ENCODE measurements around the gene KIAA1586. TPM values are rescaled to one million over a fixed set of nuclear protein-coding genes. Genes with fewer than 3 reads are reported as not detected.
"Not testable (repeated sequence)": the region's sequence is repeated elsewhere in the genome, so short reads cannot be mapped to it uniquely, and the experiment has no call there.

Gene KIAA1586, protein sequence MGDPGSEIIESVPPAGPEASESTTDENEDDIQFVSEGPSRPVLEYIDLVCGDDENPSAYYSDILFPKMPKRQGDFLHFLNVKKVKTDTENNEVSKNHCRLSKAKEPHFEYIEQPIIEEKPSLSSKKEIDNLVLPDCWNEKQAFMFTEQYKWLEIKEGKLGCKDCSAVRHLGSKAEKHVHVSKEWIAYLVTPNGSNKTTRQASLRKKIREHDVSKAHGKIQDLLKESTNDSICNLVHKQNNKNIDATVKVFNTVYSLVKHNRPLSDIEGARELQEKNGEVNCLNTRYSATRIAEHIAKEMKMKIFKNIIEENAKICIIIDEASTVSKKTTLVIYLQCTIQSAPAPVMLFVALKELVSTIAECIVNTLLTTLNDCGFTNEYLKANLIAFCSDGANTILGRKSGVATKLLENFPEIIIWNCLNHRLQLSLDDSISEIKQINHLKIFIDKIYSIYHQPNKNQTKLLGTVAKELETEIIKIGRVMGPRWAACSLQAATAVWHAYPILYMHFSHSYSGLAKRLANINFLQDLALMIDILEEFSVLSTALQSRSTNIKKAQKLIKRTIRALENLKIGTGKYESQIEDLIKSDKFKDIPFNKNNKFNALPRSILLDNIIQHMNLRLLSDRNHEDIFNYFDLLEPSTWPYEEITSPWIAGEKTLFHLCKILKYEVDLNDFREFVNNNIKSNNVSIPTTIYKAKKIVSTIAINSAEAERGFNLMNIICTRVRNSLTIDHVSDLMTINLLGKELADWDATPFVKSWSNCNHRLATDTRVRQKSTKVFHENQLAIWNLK
- total RNA-seq (14.0 and 15.7 TPM in 2 replicates), polyA plus RNA-seq (1.1 and 1.7 TPM in 2 replicates), polyA minus RNA-seq (1.5 and 2.5 TPM in 2 replicates), Bru-seq, nascent RNA (percentile 88 among the genes with signal in this experiment), BruChase-seq, experiment 1, labeled RNA remaining after a 6-hour chase (percentile 73 among the genes with signal in this experiment), BruChase-seq, experiment 2, labeled RNA remaining after a 2-hour chase (percentile 96 among the genes with signal in this experiment)
- polyA plus RNA-seq (2011; cell fraction: cytosol; rRNA removed): 2.8 and 3.6 TPM in 2 replicates
- 2.2 and 3.8 TPM in 2 replicates for polyA plus RNA-seq (2011; cell fraction: nucleus; rRNA removed)
- 7.7 and 11.1 TPM in 2 replicates for polyA plus RNA-seq (2012)
- polyA minus RNA-seq (2011; cell fraction: cytosol; rRNA and poly(A)+ RNA removed): 4.0 TPM
- 3.9 and 4.8 TPM in 2 replicates for polyA minus RNA-seq (2011; cell fraction: nucleus; rRNA and poly(A)+ RNA removed)
- long read RNA-seq, transcript KIAA1586-201 (4 exons, 2,933 nt): major isoform, 37 of 67 reads
- long read RNA-seq, partial matches to known transcripts: 20 of 67 reads
- long read RNA-seq, other reads (novel, unspliced or antisense): 6 of 67 reads

DNA sequence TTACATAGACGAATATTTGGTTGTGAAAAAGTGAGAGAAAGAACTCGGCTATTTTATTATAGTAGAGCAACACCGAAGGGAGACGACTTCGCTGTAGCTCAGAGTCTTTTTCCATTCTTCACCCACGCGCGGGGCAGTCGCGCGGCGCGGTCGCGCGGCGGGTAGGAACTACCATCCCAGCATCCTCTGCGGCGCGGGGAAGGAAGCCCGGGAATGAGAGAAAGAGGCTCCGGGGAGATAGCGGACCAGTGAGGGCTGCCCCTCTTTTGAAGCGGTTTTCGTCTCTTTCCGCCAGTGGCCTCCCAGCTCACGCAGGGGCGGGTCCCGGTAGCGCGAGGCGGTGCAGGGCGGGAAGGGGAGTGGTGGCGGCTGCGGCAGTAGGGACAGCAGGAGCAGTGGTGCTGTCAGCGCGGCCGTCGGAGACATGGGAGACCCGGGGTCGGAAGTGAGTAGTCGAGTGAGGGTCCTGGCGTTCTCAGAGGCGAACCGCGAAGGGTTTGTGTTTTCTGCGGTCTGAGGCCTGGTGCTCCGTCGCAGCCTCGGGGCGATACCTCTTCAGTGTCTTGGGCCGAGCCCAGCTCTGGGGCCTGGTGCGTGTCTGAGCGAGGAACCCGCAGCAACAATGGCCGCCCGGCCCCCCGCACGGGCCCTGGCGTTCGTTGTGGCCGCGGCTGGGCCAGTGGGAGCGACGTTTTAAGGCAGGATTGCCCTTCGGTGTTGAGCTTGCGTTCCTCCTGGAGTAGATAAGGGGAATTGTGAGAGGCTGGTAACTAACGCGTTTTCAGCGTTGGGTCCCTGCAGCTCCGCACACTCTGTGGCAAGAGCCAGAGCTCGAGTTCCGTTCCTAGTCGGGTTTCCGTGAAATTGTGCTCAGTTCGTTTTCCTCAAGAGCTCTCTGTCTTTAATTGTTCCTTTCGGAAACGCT lies at the start of gene KIAA1586:
Gene KIAA1586 (plus strand): TSS at position 362 of the 925 bp plus-strand sequence. CDS start 63 bp downstream, at position 425.
- TSS peak; percentile 62 for BruUV-seq (replicated peaks)
- Histone ChIP-seq H3K79me2 (ENCODE audit: control insufficient read depth, insufficient read depth, low read length) (peaks cover 27% of the 10 kb centered on the region), H3K4me3 (replicated peaks in 1 of 3; ENCODE audit: insufficient read depth in 1 of 3, low read depth in 1 of 3, low read length in 3 of 3) (peak within 1 kb of the TSS; percentile 72 to 93 (median 85)), H3K9ac (replicated peaks; ENCODE audit: extremely low read depth, insufficient read depth, low read length) (peak within 1 kb of the TSS; percentile 79), H3K4me2 (ENCODE audit: insufficient read depth, low read length) (peak within 1 kb of the TSS; percentile 98), H2AFZ (ENCODE audit: low read depth, low read length) (peak within 1 kb of the TSS; percentile 80), H3K27ac (ENCODE audit: insufficient read depth, low read depth, low read length) (peak within 1 kb of the TSS; percentile 48), H3K4me1 (ENCODE audit: control insufficient read depth, extremely low read depth, insufficient read depth, low read length) (peaks cover 10% of the 10 kb centered on the region)
- intact Hi-C loops (cut with micrococcal nuclease): loop anchor here (1.0 kb wide), 2 partner anchors 91 to 175 kb away; partner anchors contain the start of gene BEND6
- H4K20me1 ChIP-seq (replicated peaks; ENCODE audit: control insufficient read depth, extremely low read depth, insufficient read depth, low read length); H3K9me1 ChIP-seq (replicated peaks; ENCODE audit: control insufficient read depth, extremely low read depth, insufficient read depth, low read length); H3K9me3 ChIP-seq (replicated peaks; ENCODE audit: control insufficient read depth, insufficient read depth, low read length); H3K27me3 ChIP-seq (ENCODE audit: control insufficient read depth in 2 of 2, insufficient read depth in 2 of 2, low read length in 2 of 2); POLR2A ChIA-PET; H3K36me3 ChIP-seq (ENCODE audit: control insufficient read depth in 2 of 2, extremely low read depth in 1 of 2, insufficient read depth in 2 of 2, low read length in 2 of 2); dilution Hi-C loops (cut with MboI; ENCODE audit: extremely low pct_ligation_motif_present, low sequenced_read_pairs): not testable (repeated sequence)
- FAIRE-seq (peak; percentile 94), DNase-seq (ENCODE audit: low read depth, low spot score) (peak; percentile 87)
- TF ChIP-seq POLR2AphosphoS5 (IDR thresholded peaks at IDR 0.05; ENCODE audit: insufficient read depth, low read depth, low read length): peak; percentile 70
- CTCF ChIA-PET: interaction anchor here (1.0 to 1.4 kb wide), 4 partner anchors 91 to 271 kb away, joined by 3 to 7 read pairs (median 4); partner anchors contain the start of genes BEND6 and PRIM2

All from endothelial cell of umbilical vein (primary cell).